Osteoblast (primary cell): ENCODE measurements around the gene CHCHD1. TPM values are rescaled to one million over a fixed set of nuclear protein-coding genes. Genes with fewer than 3 reads are reported as not detected.
"Not testable (repeated sequence)": the region's sequence is repeated elsewhere in the genome, so short reads cannot be mapped to it uniquely, and the experiment has no call there.

ENCODE experiments used
- DNase-seq: peaks from one replicate; pipeline ENCODE4 v3.0.0; 2011; ENCODE audit warnings: low spot score, mixed read lengths; ENCODE audit not compliant: insufficient read length; ENCODE audit errors: missing footprints
- H2AFZ ChIP-seq: 2 replicates; pipeline ENCODE4 v1.6.0; 2011; ENCODE audit warnings: mild to moderate bottlenecking, low read length
- H3K27ac ChIP-seq: 2 replicates; pipeline ENCODE4 v1.5.1; 2011; ENCODE audit warnings: mild to moderate bottlenecking, low read depth, low read length, moderate library complexity
- H3K27me3 ChIP-seq: 2 replicates; pipeline ENCODE4 v1.6.0; 2012; ENCODE audit warnings: mild to moderate bottlenecking, control low read depth, inconsistent platforms, low read length, moderate library complexity; ENCODE audit not compliant: insufficient read depth
- H3K36me3 ChIP-seq: 2 replicates; pipeline ENCODE4 v1.5.1; 2011; ENCODE audit warnings: mild to moderate bottlenecking, low read length, control low read depth, moderate library complexity; ENCODE audit not compliant: insufficient read depth
- H3K4me1 ChIP-seq: 2 replicates; pipeline ENCODE4 v1.5.1; 2011; ENCODE audit warnings: mild to moderate bottlenecking, low read length, control low read depth, moderate library complexity; ENCODE audit not compliant: insufficient read depth
- H3K4me2 ChIP-seq: 2 replicates; pipeline ENCODE4 v1.6.0; 2011; ENCODE audit warnings: mild to moderate bottlenecking, low read length; ENCODE audit not compliant: insufficient read depth
- H3K4me3 ChIP-seq: fragments of 200-600 bp; sonication (generic); 3 replicates; pipeline ENCODE4 v1.5.1; 2012; ENCODE audit warnings: mild to moderate bottlenecking, low read length, inconsistent platforms; ENCODE audit not compliant: insufficient read depth
- H3K79me2 ChIP-seq: 2 replicates; pipeline ENCODE4 v1.6.0; 2012; ENCODE audit warnings: mild to moderate bottlenecking, low read length, control low read depth, inconsistent platforms; ENCODE audit not compliant: insufficient read depth
- H3K9me3 ChIP-seq: 2 replicates; pipeline ENCODE4 v1.5.1; 2011; ENCODE audit warnings: low read depth, low read length, control low read depth
- H4K20me1 ChIP-seq: 2 replicates; pipeline ENCODE4 v1.6.0; 2012; ENCODE audit warnings: mild to moderate bottlenecking, low read length, control low read depth; ENCODE audit not compliant: insufficient read depth
- CTCF ChIP-seq: IDR thresholded peaks from 2 replicates; pipeline ENCODE4 v1.5.1; 2011; ENCODE audit warnings: mild to moderate bottlenecking, low read depth, low read length, moderate library complexity; ENCODE audit errors: extremely low read depth
- total RNA-seq: library from RNA; depleted of rRNA; stranded (reverse); fragments of >200 nt; gene quantifications from 2 replicates; pipeline ENCODE4 v1.2.3, GENCODE V29; 2012

The CHCHD1 gene
- total RNA-seq, 1 donor = 12.7 TPM

- peaks cover 44% of the 10 kb centered on the region for H3K79me2 ChIP-seq
- TF ChIP-seq CTCF = no peak
Observed at GRCh38 chr10:73734028-73734720, 47.7 kb upstream of the CHCHD1 start.

GRCh38 chr10:73734796-73735305, 47.0 kb upstream of the CHCHD1 start:
- Histone ChIP-seq H3K4me3 (no peak overlapping the region), H4K20me1 (peaks cover 3% of the 10 kb centered on the region), H3K4me1 (peaks cover 3% of the 10 kb centered on the region), H2AFZ (no peak overlapping the region), H3K27ac (no peak overlapping the region), H3K9me3 (no peaks in the 10 kb centered on the region), H3K36me3 (peaks cover 7% of the 10 kb centered on the region), H3K27me3 (no peaks in the 10 kb centered on the region), H3K4me2 (no peak overlapping the region), H3K79me2 (peaks cover 44% of the 10 kb centered on the region)
- TF ChIP-seq CTCF = no peak
- no peak for DNase-seq

More at GRCh38 chr10:73734028-73734720, 47.7 kb upstream of the CHCHD1 start:
- Histone ChIP-seq H3K4me2 (no peak overlapping the region), H3K36me3 (peaks cover 7% of the 10 kb centered on the region), H3K27ac (no peak overlapping the region), H2AFZ (no peak overlapping the region), H3K4me3 (no peak overlapping the region), H3K9me3 (no peaks in the 10 kb centered on the region), H3K27me3 (no peaks in the 10 kb centered on the region), H3K4me1 (peaks cover 6% of the 10 kb centered on the region), H4K20me1 (peaks cover 3% of the 10 kb centered on the region)
- no peak for DNase-seq

- H3K79me2 ChIP-seq = peaks cover 39% of the 10 kb centered on the region
Observed at GRCh38 chr10:73740501-73741254, 41.2 kb upstream of the CHCHD1 start.

GRCh38 chr10:73742454-73742734, 39.5 kb upstream of the CHCHD1 start:
- Histone ChIP-seq H3K27me3 (no peaks in the 10 kb centered on the region), H3K9me3 (no peaks in the 10 kb centered on the region), H3K36me3 (peaks cover 11% of the 10 kb centered on the region), H4K20me1 (peaks cover 12% of the 10 kb centered on the region), H3K27ac (no peak overlapping the region), H3K79me2 (peaks cover 54% of the 10 kb centered on the region), H3K4me3 (no peak overlapping the region), H3K4me2 (no peak overlapping the region), H2AFZ (no peak overlapping the region), H3K4me1 (peaks cover 31% of the 10 kb centered on the region)
- DNase-seq = no peak
- no peak for TF ChIP-seq CTCF

More at GRCh38 chr10:73740501-73741254, 41.2 kb upstream of the CHCHD1 start:
- H3K4me2 ChIP-seq, H3K9me3 ChIP-seq, H3K4me3 ChIP-seq, H4K20me1 ChIP-seq, H3K36me3 ChIP-seq, DNase-seq, H3K27ac ChIP-seq, H2AFZ ChIP-seq, H3K27me3 ChIP-seq: not testable (repeated sequence)
- peaks cover 22% of the 10 kb centered on the region for H3K4me1 ChIP-seq
